ENCODE data around the gene CERK. TPM values are rescaled to one million over a fixed set of nuclear protein-coding genes. Genes with fewer than 3 reads are reported as not detected.

CERK gene
- total RNA-seq, 1 donor from 2014 or later: 29.5 TPM

GRCh38 chr22:46678003-46678657, 59.9 kb downstream of the CERK start:
- H3K36me3 ChIP-seq (ENCODE audit: control insufficient read depth, insufficient read depth, low read length): peaks cover 2% of the 10 kb centered on the region

GRCh38 chr22:46677323-46678002, 60.6 kb downstream of the CERK start:
- Histone ChIP-seq H3K27me3 (ENCODE audit: control insufficient read depth, insufficient read depth, low read length) (no peaks in the 10 kb centered on the region), H3K4me3 (ENCODE audit: low read depth, low read length) (no peak overlapping the region), H3K36me3 (ENCODE audit: control insufficient read depth, insufficient read depth, low read length) (peaks cover 2% of the 10 kb centered on the region)
- DNase-seq (ENCODE audit: low read depth) (no peak), FAIRE-seq (no peak)
- TF ChIP-seq CTCF (IDR thresholded peaks at IDR 0.05; ENCODE audit: insufficient read depth, low read length, severe bottlenecking): no peak

More at GRCh38 chr22:46678003-46678657, 59.9 kb downstream of the CERK start:
- FAIRE-seq (no peak), DNase-seq (ENCODE audit: low read depth) (no peak)
- Histone ChIP-seq H3K4me3 (ENCODE audit: low read depth, low read length) (no peak overlapping the region), H3K27me3 (ENCODE audit: control insufficient read depth, insufficient read depth, low read length) (no peaks in the 10 kb centered on the region)
- TF ChIP-seq CTCF (IDR thresholded peaks at IDR 0.05; ENCODE audit: insufficient read depth, low read length, severe bottlenecking): no peak

GRCh38 chr22:46676881-46677280, 61.2 kb downstream of the CERK start:
- Histone ChIP-seq H3K4me3 (ENCODE audit: low read depth, low read length) (no peak overlapping the region), H3K27me3 (ENCODE audit: control insufficient read depth, insufficient read depth, low read length) (no peaks in the 10 kb centered on the region), H3K36me3 (ENCODE audit: control insufficient read depth, insufficient read depth, low read length) (peaks cover 2% of the 10 kb centered on the region)
- no peak for TF ChIP-seq CTCF (IDR thresholded peaks at IDR 0.05; ENCODE audit: insufficient read depth, low read length, severe bottlenecking)
- FAIRE-seq: no peak
- no peak for DNase-seq (ENCODE audit: low read depth)

- FAIRE-seq (no peak), DNase-seq (ENCODE audit: low read depth) (no peak)
- no peak for TF ChIP-seq CTCF (IDR thresholded peaks at IDR 0.05; ENCODE audit: insufficient read depth, low read length, severe bottlenecking)
- Histone ChIP-seq H3K27me3 (ENCODE audit: control insufficient read depth, insufficient read depth, low read length) (no peaks in the 10 kb centered on the region), H3K36me3 (ENCODE audit: control insufficient read depth, insufficient read depth, low read length) (peaks cover 2% of the 10 kb centered on the region), H3K4me3 (ENCODE audit: low read depth, low read length) (no peak overlapping the region)
Measured at GRCh38 chr22:46676479-46676878, 61.6 kb downstream of the CERK start.

GRCh38 chr22:46675938-46676337, 62.1 kb downstream of the CERK start:
- Histone ChIP-seq H3K27me3 (ENCODE audit: control insufficient read depth, insufficient read depth, low read length) (no peaks in the 10 kb centered on the region), H3K36me3 (ENCODE audit: control insufficient read depth, insufficient read depth, low read length) (peaks cover 2% of the 10 kb centered on the region), H3K4me3 (ENCODE audit: low read depth, low read length) (no peak overlapping the region)
- no peak for FAIRE-seq
- no peak for DNase-seq (ENCODE audit: low read depth)
- no peak for TF ChIP-seq CTCF (IDR thresholded peaks at IDR 0.05; ENCODE audit: insufficient read depth, low read length, severe bottlenecking)
